WTC11 (cell line): ENCODE results near the gene MOSMO. TPM values are rescaled to one million over a fixed set of nuclear protein-coding genes. Genes with fewer than 3 reads are reported as not detected.

Experiments used
- ATAC-seq: fragments of 200-7000 bp; cut with Tn5 transposase; 2 replicates; pipeline ENCODE4 v1.10.0; 2021; ENCODE audit warnings: mild to moderate bottlenecking, moderate library complexity
- CTCF ChIA-PET: fragments of 300-600 bp; sonication (Branson Sonifier 250); formaldehyde crosslinking; loops from one replicate; lab custom pipeline; 2021; ENCODE audit warnings: antibody characterized with exemption; lab: Charles Lee
- POLR2A ChIA-PET: fragments of 350-600 bp; sonication (Branson Sonifier 250); formaldehyde crosslinking; loops from one replicate; lab custom pipeline; 2021; ENCODE audit warnings: antibody characterized with exemption; lab: Charles Lee
- DNase-seq: peaks from one replicate; pipeline ENCODE4 v3.0.0; 2021; ENCODE audit warnings: low spot score
- H3K27ac Mint-ChIP-seq: 2 replicates; pipeline ENCODE4 v1.8.0; 2021; ENCODE audit warnings: mixed read lengths
- H3K27me3 Mint-ChIP-seq: 2 replicates; pipeline ENCODE4 v1.8.0; 2021; ENCODE audit warnings: low read depth, mild to moderate bottlenecking, moderate library complexity, mixed read lengths
- H3K36me3 Mint-ChIP-seq: 2 replicates; pipeline ENCODE4 v1.8.0; 2021; ENCODE audit warnings: mixed read lengths
- H3K4me1 Mint-ChIP-seq: 2 replicates; pipeline ENCODE4 v1.8.0; 2022; ENCODE audit warnings: mixed read lengths
- H3K4me3 Mint-ChIP-seq: 2 replicates; pipeline ENCODE4 v1.8.0; 2021; ENCODE audit warnings: mild to moderate bottlenecking, moderate library complexity, mixed read lengths
- H3K9me3 Mint-ChIP-seq: 2 replicates; pipeline ENCODE4 v1.8.0; 2021; ENCODE audit warnings: mixed read lengths
- AFF4 ChIP-seq: sonication (generic); formaldehyde crosslinking; IDR thresholded peaks from 2 replicates; pipeline ENCODE4 v1.8.1; 2023; ENCODE audit warnings: mild to moderate bottlenecking, missing genetic modification reagents, borderline replicate concordance
- ARID4B ChIP-seq: sonication (generic); formaldehyde crosslinking; IDR thresholded peaks from 2 replicates; pipeline ENCODE4 v1.8.0; 2023; ENCODE audit warnings: missing genetic modification reagents, mild to moderate bottlenecking, borderline replicate concordance
- CBFB ChIP-seq: sonication (generic); formaldehyde crosslinking; IDR thresholded peaks from 2 replicates; pipeline ENCODE4 v1.8.1; 2022; ENCODE audit warnings: mild to moderate bottlenecking, low read depth, missing genetic modification reagents
- FOXJ3 ChIP-seq: sonication (generic); formaldehyde crosslinking; IDR thresholded peaks from 2 replicates; pipeline ENCODE4 v1.9.0; 2021; ENCODE audit warnings: missing genetic modification reagents, mild to moderate bottlenecking, borderline replicate concordance
- GABPB1 ChIP-seq: sonication (generic); formaldehyde crosslinking; IDR thresholded peaks from 2 replicates; pipeline ENCODE4 v1.8.1; 2023; ENCODE audit warnings: mild to moderate bottlenecking, missing genetic modification reagents
- GTF2I ChIP-seq: fragments of 250-450 bp; sonication (Bioruptor Pico); conservative IDR thresholded peaks from 2 replicates; pipeline ENCODE4 v1.4.0; 2021; ENCODE audit warnings: mild to moderate bottlenecking
- IRF2 ChIP-seq: sonication (generic); formaldehyde crosslinking; IDR thresholded peaks from 2 replicates; pipeline ENCODE4 v1.8.0; 2022; ENCODE audit warnings: low read depth, missing genetic modification reagents, borderline replicate concordance
- SMAD3 ChIP-seq: sonication (generic); formaldehyde crosslinking; IDR thresholded peaks from 2 replicates; pipeline ENCODE4 v1.8.0; 2022; ENCODE audit warnings: missing genetic modification reagents, mild to moderate bottlenecking, borderline replicate concordance
- ZNF317 ChIP-seq: sonication (generic); formaldehyde crosslinking; IDR thresholded peaks from 2 replicates; pipeline ENCODE4 v1.8.1; 2023; ENCODE audit warnings: low read depth, mild to moderate bottlenecking, moderate library complexity, missing genetic modification reagents, borderline replicate concordance
- ZNF416 ChIP-seq: fragments of 250-450 bp; sonication (Bioruptor Pico); IDR thresholded peaks from 2 replicates; pipeline ENCODE4 v1.9.0; 2021; ENCODE audit warnings: mild to moderate bottlenecking, inconsistent platforms
- total RNA-seq: library from RNA; stranded (reverse); gene quantifications from 3 replicates; pipeline ENCODE4 v1.2.3, GENCODE V29; 2021
- TF ChIP-seq, protein P1 (sequence below): fragments of 250-450 bp; sonication (Bioruptor Pico); IDR thresholded peaks from 2 replicates; pipeline ENCODE4 v1.8.0; 2021; ENCODE audit warnings: mild to moderate bottlenecking
- TF ChIP-seq, protein P2 (sequence below): sonication (generic); formaldehyde crosslinking; IDR thresholded peaks from 2 replicates; pipeline ENCODE4 v1.8.1; 2023; ENCODE audit warnings: mild to moderate bottlenecking, missing genetic modification reagents
- TF ChIP-seq, protein P3 (sequence below): sonication (generic); formaldehyde crosslinking; IDR thresholded peaks from 2 replicates; pipeline ENCODE4 v1.8.1; 2023; ENCODE audit warnings: mild to moderate bottlenecking, missing genetic modification reagents, moderate library complexity

Gene MOSMO
- total RNA-seq, 1 experiment from 2014 or later = 10.7 TPM

GRCh38 chr16:21982108-21982507 lies 25.8 kb upstream of the MOSMO start:
- Mint-ChIP-seq H3K4me3 (no peak overlapping the region), H3K27me3 (no peaks in the 10 kb centered on the region), H3K36me3 (peaks cover 67% of the 10 kb centered on the region), H3K4me1 (peaks cover 5% of the 10 kb centered on the region; the same call in 1 of the 2 replicates), H3K27ac (no peak overlapping the region; the same call in 1 of the 2 replicates), H3K9me3 (no peaks in the 10 kb centered on the region)
- TF ChIP-seq CBFB (no peak), ARID4B (CRISPR knock-in tag) (no peak), SMAD3 (CRISPR knock-in tag) (no peak), GTF2I (no peak), FOXJ3 (CRISPR knock-in tag) (no peak), GABPB1 (no peak), ZNF416 (CRISPR knock-in tag) (no peak), IRF2 (CRISPR knock-in tag) (no peak), AFF4 (no peak), ZNF317 (CRISPR knock-in tag) (no peak)
- TF ChIP-seq, protein P1, sequence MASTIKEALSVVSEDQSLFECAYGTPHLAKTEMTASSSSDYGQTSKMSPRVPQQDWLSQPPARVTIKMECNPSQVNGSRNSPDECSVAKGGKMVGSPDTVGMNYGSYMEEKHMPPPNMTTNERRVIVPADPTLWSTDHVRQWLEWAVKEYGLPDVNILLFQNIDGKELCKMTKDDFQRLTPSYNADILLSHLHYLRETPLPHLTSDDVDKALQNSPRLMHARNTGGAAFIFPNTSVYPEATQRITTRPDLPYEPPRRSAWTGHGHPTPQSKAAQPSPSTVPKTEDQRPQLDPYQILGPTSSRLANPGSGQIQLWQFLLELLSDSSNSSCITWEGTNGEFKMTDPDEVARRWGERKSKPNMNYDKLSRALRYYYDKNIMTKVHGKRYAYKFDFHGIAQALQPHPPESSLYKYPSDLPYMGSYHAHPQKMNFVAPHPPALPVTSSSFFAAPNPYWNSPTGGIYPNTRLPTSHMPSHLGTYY (CRISPR knock-in tag) = no peak
- TF ChIP-seq, protein P2, sequence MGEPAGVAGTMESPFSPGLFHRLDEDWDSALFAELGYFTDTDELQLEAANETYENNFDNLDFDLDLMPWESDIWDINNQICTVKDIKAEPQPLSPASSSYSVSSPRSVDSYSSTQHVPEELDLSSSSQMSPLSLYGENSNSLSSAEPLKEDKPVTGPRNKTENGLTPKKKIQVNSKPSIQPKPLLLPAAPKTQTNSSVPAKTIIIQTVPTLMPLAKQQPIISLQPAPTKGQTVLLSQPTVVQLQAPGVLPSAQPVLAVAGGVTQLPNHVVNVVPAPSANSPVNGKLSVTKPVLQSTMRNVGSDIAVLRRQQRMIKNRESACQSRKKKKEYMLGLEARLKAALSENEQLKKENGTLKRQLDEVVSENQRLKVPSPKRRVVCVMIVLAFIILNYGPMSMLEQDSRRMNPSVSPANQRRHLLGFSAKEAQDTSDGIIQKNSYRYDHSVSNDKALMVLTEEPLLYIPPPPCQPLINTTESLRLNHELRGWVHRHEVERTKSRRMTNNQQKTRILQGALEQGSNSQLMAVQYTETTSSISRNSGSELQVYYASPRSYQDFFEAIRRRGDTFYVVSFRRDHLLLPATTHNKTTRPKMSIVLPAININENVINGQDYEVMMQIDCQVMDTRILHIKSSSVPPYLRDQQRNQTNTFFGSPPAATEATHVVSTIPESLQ (CRISPR knock-in tag) = no peak
- TF ChIP-seq, protein P3, sequence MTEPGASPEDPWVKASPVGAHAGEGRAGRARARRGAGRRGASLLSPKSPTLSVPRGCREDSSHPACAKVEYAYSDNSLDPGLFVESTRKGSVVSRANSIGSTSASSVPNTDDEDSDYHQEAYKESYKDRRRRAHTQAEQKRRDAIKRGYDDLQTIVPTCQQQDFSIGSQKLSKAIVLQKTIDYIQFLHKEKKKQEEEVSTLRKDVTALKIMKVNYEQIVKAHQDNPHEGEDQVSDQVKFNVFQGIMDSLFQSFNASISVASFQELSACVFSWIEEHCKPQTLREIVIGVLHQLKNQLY (CRISPR knock-in tag) = no peak
- ChIA-PET CTCF (interaction anchor here (1.0 to 1.5 kb wide), 3 partner anchors 96 to 206 kb away, joined by 3 to 8 read pairs (median 5); no protein-coding TSS in a partner anchor), POLR2A (interaction anchor here (0.7 kb wide), 1 partner anchor 25 kb away, joined by 5 read pairs; no protein-coding TSS in a partner anchor)
- no peak for DNase-seq
- ATAC-seq = no peak
